Limb (tissue), 2 donors: Measurements from ENCODE around the gene BTBD18.
A peak's percentile ranks its signal among the peaks of the same experiment; 100 is the strongest.
"Not testable (repeated sequence)": the region's sequence is repeated elsewhere in the genome, so short reads cannot be mapped to it uniquely, and the experiment has no call there.

ENCODE experiments used
- DNase-seq, 2 donors: peaks; one replicate each; pipeline ENCODE4 v3.0.0-alpha.2; 2016; ENCODE audit errors: extremely low spot score in 2 of 2

The BTBD18 gene

DNA sequence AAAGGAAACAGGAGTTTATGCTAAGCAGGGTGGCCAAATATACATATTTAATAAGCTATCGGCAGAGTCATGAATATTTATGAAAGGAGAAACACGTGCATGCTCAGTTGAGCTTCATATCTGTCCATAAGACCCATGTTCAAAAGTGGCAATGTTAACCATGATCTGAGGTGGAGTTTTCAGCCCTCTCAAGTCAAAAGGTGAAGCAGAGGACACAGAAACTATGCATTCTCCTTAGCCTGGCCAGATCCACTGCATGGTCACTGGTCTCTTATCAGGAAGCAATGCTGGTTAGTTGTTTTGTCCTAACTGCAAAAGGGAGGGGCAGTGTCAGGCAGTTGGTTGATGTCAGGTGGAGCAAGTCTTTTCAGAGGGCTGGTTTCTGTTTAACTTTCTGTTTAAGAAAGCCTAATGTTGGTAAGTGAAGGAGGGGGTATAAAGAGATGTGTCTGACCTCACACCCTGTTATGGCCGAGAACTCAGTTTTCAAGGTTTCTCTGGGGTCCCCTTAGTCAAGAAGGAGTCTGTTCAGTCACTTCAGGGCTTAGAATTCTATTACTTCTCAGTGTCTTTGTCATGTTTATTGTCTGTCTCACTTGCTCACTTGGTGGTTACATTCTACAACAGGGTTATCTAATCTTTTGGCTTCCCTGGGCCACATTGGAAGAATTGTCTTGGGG lies 15.9 kb downstream of the BTBD18 start:
- no peak for DNase-seq

GRCh38 chr11:57732661-57733060 lies 19.0 kb downstream of the BTBD18 start:
- DNase-seq: no peak

- DNase-seq: no peak
These were observed 22.1 kb downstream of the BTBD18 start for GRCh38 chr11:57729479-57729878.

GRCh38 chr11:57728829-57729228 lies 22.8 kb downstream of the BTBD18 start:
- DNase-seq: no peak

- no peak for DNase-seq
These were observed 24.4 kb downstream of the BTBD18 start for GRCh38 chr11:57727185-57727584.

- not testable (repeated sequence) for DNase-seq
These were observed 34.9 kb downstream of the BTBD18 start for GRCh38 chr11:57716726-57717125.

GRCh38 chr11:57713835-57714234 lies 37.8 kb downstream of the BTBD18 start:
- DNase-seq: no peak

DNA sequence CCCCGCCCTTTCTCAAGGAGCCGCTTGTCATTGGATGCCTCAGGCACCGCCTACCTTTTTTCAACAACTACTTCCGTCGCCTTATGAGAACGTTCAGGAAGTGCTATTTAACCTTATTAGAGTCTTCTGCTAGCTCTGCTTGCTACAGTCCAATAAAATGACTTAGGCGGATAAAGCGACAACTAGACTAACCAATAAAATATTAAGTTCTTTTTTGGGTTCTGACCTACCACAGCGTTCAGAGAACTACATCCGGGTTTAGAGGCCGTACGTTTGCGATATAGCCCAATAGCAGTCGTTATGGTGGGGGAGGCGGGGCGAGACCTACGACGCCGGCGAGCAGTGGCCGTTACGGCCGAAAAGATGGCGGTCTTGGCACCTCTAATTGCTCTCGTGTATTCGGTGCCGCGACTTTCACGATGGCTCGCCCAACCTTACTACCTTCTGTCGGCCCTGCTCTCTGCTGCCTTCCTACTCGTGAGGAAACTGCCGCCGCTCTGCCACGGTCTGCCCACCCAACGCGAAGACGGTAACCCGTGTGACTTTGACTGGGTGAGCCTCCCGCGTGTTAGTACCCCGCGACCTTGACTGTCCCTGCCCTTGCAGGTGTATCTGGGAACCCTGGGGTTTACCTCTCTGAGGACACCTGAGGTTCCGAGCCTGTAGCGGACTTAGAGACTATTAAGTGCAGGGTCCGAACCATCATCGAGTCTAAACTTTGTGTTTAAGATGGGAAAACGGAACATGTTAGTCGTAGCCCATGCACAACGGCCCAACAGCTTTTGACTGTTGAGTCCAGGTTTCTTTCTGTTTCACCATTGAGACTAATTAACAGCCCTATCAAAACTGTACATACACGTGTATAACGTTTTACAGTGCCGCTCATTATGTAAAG lies 39.1 kb downstream of the BTBD18 start, which contains the start of gene TMX2:
TSS of gene TMX2 (plus strand) at position 338 of the 895 bp plus-strand sequence. CDS start at position 364, 26 bp downstream.
- DNase-seq: peak; percentile 93 to 99

DNA sequence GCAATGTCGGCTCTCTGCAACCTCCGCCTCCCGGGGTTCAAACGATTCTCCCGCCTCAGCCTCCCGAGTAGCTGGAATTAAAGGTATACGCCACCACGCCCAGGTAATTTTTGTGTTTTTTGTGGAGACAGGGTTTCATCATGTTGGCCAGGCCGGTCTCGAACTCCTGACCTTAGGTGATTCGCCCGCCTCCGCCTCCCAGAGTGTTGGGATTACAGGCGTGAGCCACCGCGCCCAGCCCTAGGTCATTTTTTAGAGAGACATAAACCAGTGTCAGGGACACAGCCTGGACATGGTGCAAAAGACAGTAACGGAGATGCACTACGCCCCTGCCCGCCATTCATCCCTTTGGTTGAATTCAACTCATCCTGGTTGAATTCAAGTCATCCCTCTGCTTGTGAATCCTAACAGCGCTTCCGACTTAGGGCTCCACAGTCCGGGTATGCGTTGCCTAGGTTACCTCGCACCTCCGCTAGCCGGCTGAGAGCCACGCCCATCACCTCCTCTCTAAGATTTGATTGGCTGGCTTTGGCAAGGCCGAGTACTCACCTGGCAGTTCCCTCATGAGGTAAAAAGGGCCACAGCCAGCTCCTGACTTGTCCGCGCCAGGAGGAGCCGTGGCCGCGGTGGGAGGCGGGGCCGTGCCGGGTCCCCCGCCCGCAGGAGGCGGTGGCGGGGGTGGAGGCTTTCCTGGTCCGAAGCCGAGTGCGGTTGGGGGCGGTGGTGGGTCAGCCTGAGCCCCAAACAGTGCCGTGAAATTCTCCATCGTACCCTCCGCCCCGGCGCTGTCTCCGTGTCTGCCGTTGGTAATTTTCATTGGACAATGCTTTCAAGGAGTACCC lies 40.0 kb downstream of the BTBD18 start, which contains the start of gene MED19:
TSS of gene MED19 (minus strand) at position 802 of the 842 bp plus-strand sequence. CDS start at position 766, 36 bp downstream.
- DNase-seq: peak; percentile 45 to 88

GRCh38 chr11:57709802-57710367 lies 41.7 kb downstream of the BTBD18 start:
- no peak for DNase-seq

- DNase-seq: not testable (repeated sequence)
These were observed 46.2 kb downstream of the BTBD18 start for GRCh38 chr11:57705432-57705831.

DNA sequence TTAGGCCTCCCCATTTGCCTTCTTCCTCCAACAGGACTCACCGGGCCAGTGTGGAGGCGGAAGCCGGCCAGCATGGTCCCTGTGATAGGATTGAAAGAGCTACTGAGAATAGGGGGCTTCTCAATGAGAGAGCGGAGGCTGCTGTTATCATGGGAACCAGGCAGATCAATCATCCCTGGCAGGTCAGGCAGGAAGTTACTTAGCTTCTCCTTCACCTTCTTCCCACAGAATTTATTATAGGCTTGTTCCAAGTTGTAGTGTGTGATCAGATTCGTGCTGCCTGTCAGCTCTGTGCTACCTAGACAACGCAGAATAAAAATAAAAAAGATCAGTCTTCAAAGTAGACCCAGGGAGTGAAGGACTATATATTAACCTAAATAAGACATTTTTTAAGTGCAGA lies 46.7 kb downstream of the BTBD18 start:
- DNase-seq: no peak

DNA sequence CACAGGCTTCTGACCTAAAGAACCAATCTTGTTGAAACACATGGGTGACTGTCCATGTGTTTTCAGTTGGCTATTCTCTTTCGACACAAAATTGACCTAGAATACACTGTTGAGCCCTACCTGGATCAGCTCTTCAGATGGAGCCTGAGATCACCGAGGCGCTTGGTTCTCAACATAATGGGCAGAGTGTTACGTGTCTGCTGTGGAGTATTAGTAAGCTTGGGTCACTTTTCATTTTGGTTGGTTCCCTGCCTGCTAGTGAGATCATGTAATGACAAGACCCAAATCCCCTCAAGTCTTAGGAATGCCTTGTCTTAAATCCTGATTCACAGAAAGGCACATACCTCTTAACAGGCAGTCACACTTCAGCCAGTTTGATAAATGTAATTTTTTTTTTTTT lies 48.3 kb downstream of the BTBD18 start:
- DNase-seq: no peak

GRCh38 chr11:57700425-57700824 lies 51.2 kb downstream of the BTBD18 start:
- DNase-seq: no peak

- DNase-seq: no peak
These were observed 51.8 kb downstream of the BTBD18 start for GRCh38 chr11:57699813-57700212.

GRCh38 chr11:57698843-57699365 lies 52.7 kb downstream of the BTBD18 start:
- DNase-seq: no peak
